ENCODE data around the gene PTPRCAP.

DNA sequence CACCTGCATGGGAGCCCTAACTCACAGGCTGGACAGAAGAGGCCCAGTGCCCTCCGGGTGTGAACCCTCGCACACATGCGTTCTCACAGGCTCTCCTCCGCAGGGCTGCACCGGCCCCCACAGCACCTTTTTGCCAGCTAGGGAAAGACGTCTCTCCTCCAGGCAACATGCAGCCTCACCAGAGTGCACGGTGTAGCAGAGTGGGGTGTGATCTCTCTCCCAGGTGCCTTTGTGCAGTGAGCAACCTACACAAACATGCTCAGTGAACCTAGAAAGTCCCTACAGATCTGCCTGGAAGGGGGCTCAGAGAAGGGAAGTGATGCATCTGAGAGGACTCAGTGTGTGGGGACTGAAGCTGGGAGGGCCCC, 25.7 kb downstream of the PTPRCAP start:
- TF ChIP-seq, protein P1, sequence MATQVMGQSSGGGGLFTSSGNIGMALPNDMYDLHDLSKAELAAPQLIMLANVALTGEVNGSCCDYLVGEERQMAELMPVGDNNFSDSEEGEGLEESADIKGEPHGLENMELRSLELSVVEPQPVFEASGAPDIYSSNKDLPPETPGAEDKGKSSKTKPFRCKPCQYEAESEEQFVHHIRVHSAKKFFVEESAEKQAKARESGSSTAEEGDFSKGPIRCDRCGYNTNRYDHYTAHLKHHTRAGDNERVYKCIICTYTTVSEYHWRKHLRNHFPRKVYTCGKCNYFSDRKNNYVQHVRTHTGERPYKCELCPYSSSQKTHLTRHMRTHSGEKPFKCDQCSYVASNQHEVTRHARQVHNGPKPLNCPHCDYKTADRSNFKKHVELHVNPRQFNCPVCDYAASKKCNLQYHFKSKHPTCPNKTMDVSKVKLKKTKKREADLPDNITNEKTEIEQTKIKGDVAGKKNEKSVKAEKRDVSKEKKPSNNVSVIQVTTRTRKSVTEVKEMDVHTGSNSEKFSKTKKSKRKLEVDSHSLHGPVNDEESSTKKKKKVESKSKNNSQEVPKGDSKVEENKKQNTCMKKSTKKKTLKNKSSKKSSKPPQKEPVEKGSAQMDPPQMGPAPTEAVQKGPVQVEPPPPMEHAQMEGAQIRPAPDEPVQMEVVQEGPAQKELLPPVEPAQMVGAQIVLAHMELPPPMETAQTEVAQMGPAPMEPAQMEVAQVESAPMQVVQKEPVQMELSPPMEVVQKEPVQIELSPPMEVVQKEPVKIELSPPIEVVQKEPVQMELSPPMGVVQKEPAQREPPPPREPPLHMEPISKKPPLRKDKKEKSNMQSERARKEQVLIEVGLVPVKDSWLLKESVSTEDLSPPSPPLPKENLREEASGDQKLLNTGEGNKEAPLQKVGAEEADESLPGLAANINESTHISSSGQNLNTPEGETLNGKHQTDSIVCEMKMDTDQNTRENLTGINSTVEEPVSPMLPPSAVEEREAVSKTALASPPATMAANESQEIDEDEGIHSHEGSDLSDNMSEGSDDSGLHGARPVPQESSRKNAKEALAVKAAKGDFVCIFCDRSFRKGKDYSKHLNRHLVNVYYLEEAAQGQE (IDR thresholded peaks at IDR 0.05; ENCODE audit: low read depth) = no peak
- no peak for TF ChIP-seq TAF1 (IDR thresholded peaks at IDR 0.05; ENCODE audit: low read depth)
- TF ChIP-seq MAX (IDR thresholded peaks at IDR 0.05) = no peak
- no peak for TF ChIP-seq EP300 (IDR thresholded peaks at IDR 0.05; ENCODE audit: borderline replicate concordance)
